ENCODE measurements around the gene RFK. TPM values are rescaled to one million over a fixed set of nuclear protein-coding genes. Genes with fewer than 3 reads are reported as not detected.

Gene RFK
- total and polyA plus RNA-seq, 2 of the 13 experiments (the other 11 are each of a cell fraction or from before 2014, with no cell fraction given) = 18.2 to 37.2 TPM

DNA sequence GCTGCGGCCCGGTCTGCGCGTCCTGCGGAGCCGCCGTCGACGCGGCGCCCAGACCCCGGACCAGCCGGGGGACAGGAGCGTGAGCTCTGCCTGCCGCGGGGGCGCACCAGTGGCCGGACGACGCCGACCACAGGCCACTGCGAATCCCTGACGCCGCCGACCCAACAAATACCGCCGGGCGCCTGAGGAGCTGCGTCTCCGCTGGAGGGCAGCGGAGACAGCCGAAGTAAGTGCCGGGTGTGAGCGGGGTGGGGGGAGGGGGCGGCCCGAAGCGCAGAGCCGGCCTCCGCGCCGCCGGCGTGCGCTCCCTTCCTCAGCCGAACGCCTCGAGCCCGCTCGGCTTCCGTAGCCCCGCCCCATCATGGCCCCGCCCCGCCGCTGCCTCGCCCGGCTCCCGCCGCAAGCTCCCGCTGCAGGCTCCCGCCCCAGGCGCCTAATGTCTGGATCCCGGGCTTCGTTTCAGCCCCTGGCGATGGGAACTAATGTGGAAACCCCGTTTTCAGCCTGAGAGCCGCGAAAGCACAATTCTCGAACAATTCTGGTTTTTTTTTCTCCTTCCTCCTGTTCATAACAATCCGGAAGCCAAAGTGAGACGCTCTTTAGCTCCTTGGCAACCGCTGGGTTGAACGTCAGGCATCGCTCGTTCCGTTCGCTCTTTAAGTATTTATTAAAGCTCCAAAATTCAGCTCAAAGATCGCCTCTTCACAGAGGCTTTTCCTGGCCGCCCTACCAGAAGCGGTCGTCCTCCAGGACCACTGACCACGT is at the start of gene RFK (continued):
- TF ChIP-seq, protein P1, sequence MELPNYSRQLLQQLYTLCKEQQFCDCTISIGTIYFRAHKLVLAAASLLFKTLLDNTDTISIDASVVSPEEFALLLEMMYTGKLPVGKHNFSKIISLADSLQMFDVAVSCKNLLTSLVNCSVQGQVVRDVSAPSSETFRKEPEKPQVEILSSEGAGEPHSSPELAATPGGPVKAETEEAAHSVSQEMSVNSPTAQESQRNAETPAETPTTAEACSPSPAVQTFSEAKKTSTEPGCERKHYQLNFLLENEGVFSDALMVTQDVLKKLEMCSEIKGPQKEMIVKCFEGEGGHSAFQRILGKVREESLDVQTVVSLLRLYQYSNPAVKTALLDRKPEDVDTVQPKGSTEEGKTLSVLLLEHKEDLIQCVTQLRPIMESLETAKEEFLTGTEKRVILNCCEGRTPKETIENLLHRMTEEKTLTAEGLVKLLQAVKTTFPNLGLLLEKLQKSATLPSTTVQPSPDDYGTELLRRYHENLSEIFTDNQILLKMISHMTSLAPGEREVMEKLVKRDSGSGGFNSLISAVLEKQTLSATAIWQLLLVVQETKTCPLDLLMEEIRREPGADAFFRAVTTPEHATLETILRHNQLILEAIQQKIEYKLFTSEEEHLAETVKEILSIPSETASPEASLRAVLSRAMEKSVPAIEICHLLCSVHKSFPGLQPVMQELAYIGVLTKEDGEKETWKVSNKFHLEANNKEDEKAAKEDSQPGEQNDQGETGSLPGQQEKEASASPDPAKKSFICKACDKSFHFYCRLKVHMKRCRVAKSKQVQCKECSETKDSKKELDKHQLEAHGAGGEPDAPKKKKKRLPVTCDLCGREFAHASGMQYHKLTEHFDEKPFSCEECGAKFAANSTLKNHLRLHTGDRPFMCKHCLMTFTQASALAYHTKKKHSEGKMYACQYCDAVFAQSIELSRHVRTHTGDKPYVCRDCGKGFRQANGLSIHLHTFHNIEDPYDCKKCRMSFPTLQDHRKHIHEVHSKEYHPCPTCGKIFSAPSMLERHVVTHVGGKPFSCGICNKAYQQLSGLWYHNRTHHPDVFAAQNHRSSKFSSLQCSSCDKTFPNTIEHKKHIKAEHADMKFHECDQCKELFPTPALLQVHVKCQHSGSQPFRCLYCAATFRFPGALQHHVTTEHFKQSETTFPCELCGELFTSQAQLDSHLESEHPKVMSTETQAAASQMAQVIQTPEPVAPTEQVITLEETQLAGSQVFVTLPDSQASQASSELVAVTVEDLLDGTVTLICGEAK (IDR thresholded peaks at IDR 0.05) = no peak
- TF ChIP-seq, protein P1 (CRISPR knock-in tag; IDR thresholded peaks at IDR 0.05) = peak; percentile 79
- TF ChIP-seq ZNF7 (CRISPR knock-in tag; IDR thresholded peaks at IDR 0.05) (no peak), RAD51 (IDR thresholded peaks at IDR 0.05; ENCODE audit: borderline replicate concordance) (no peak), YY1 (IDR thresholded peaks at IDR 0.05; ENCODE audit: insufficient read depth, insufficient replicate concordance, low read depth, low read length) (peak; percentile 81), NR2F6 (IDR thresholded peaks at IDR 0.05) (no peak), NR2F6 (CRISPR knock-in tag; IDR thresholded peaks at IDR 0.05) (no peak; the same call in 1 of the 2 replicates), FIP1L1 (IDR thresholded peaks at IDR 0.05; ENCODE audit: borderline replicate concordance, insufficient read depth, low read depth, low read length) (no peak), NFE2 (CRISPR knock-in tag; IDR thresholded peaks at IDR 0.05) (no peak), TGIF2 (CRISPR knock-in tag; IDR thresholded peaks at IDR 0.05) (peak; percentile 27; the same call in 1 of the 2 replicates), ZFP36L1 (CRISPR knock-in tag; IDR thresholded peaks at IDR 0.05) (peak; percentile 57; the same call in 1 of the 2 replicates), ZNF788 (CRISPR knock-in tag; IDR thresholded peaks at IDR 0.05; ENCODE audit: borderline replicate concordance) (peak; percentile 69; the same call in 1 of the 2 replicates), ZBTB8A (CRISPR knock-in tag; IDR thresholded peaks at IDR 0.05; ENCODE audit: borderline replicate concordance, low read depth) (peak; percentile 75; the same call in 1 of the 2 replicates), ZNF614 (CRISPR knock-in tag; IDR thresholded peaks at IDR 0.05; ENCODE audit: borderline replicate concordance) (no peak), MTF1 (CRISPR knock-in tag; IDR thresholded peaks at IDR 0.05) (peak; percentile 46; the same call in 1 of the 2 replicates), HIVEP1 (CRISPR knock-in tag; IDR thresholded peaks at IDR 0.05) (peak; percentile 13; the same call in 1 of the 2 replicates), SP4 (CRISPR knock-in tag; IDR thresholded peaks at IDR 0.05) (peak; percentile 65), TP53 (CRISPR knock-in tag; conservative IDR thresholded peaks at IDR 0.05) (no peak), ZNF547 (CRISPR knock-in tag; IDR thresholded peaks at IDR 0.05) (peak; percentile 77; the same call in 1 of the 2 replicates)
- TF ChIP-seq, protein P2, sequence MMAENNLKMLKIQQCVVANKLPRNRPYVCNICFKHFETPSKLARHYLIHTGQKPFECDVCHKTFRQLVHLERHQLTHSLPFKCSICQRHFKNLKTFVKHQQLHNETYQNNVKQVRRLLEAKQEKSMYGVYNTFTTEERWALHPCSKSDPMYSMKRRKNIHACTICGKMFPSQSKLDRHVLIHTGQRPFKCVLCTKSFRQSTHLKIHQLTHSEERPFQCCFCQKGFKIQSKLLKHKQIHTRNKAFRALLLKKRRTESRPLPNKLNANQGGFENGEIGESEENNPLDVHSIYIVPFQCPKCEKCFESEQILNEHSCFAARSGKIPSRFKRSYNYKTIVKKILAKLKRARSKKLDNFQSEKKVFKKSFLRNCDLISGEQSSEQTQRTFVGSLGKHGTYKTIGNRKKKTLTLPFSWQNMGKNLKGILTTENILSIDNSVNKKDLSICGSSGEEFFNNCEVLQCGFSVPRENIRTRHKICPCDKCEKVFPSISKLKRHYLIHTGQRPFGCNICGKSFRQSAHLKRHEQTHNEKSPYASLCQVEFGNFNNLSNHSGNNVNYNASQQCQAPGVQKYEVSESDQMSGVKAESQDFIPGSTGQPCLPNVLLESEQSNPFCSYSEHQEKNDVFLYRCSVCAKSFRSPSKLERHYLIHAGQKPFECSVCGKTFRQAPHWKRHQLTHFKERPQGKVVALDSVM (CRISPR knock-in tag; IDR thresholded peaks at IDR 0.05) = no peak; the same call in 1 of the 2 replicates

All from HepG2 (cell line).